GM12878 (cell line): ENCODE measurements around the gene NSL1. TPM values are rescaled to one million over a fixed set of nuclear protein-coding genes. Genes with fewer than 3 reads are reported as not detected.
A peak's percentile ranks its signal among the peaks of the same experiment; 100 is the strongest.

Experiments
- CHD1 ChIP-seq: IDR thresholded peaks from 2 replicates; pipeline ENCODE4 v1.6.1; 2012; ENCODE audit warnings: low read depth, low read length, improper control_type of control experiment
- CHD4 ChIP-seq: fragments of 200-600 bp; sonication (generic); IDR thresholded peaks from 2 replicates; pipeline ENCODE4 v1.6.1; 2016; ENCODE audit warnings: mild to moderate bottlenecking
- FOS ChIP-seq: IDR thresholded peaks from 3 replicates; pipeline ENCODE4 v1.6.1; 2011; ENCODE audit warnings: borderline replicate concordance; ENCODE audit not compliant: insufficient read length; ENCODE audit errors: extremely low read depth
- HDAC2 ChIP-seq: fragments of 200-600 bp; sonication (generic); IDR thresholded peaks from 2 replicates; pipeline ENCODE4 v1.6.1; 2017
- KAT2A ChIP-seq: conservative IDR thresholded peaks from 2 replicates; pipeline ENCODE4 v1.6.1; 2011; ENCODE audit warnings: low read depth, low read length; ENCODE audit not compliant: control insufficient read depth
- KDM1A ChIP-seq: fragments of 200-600 bp; sonication (generic); IDR thresholded peaks from 2 replicates; pipeline ENCODE4 v1.6.1; 2016; ENCODE audit warnings: borderline replicate concordance
- MTA3 ChIP-seq: IDR thresholded peaks from 2 replicates; pipeline ENCODE4 v1.6.1; 2012; ENCODE audit warnings: low read length, inconsistent platforms, borderline replicate concordance
- MYC ChIP-seq: IDR thresholded peaks from 2 replicates; pipeline ENCODE4 v1.6.1; 2011; ENCODE audit warnings: mild to moderate bottlenecking, low read length, moderate library complexity, inconsistent platforms; ENCODE audit not compliant: insufficient read depth, insufficient replicate concordance, insufficient read length, severe bottlenecking
- RELA ChIP-seq: fragments of 450-650 bp; IDR thresholded peaks from 2 replicates; pipeline ENCODE4 v1.8.0; 2014; ENCODE audit warnings: borderline replicate concordance; ENCODE audit not compliant: partially characterized antibody
- SMAD1 ChIP-seq: fragments of 450-650 bp; IDR thresholded peaks from 2 replicates; pipeline ENCODE4 v1.6.1; 2018; ENCODE audit warnings: mild to moderate bottlenecking, low read depth; ENCODE audit not compliant: partially characterized antibody
- SMAD5 ChIP-seq: IDR thresholded peaks from 2 replicates; pipeline ENCODE4 v1.6.1; 2016; ENCODE audit warnings: antibody characterized with exemption, low read depth
- SMC3 ChIP-seq: IDR thresholded peaks from 2 replicates; pipeline ENCODE4 v1.6.1; 2011; ENCODE audit warnings: low read length, improper control_type of control experiment, borderline replicate concordance
- TCF3 ChIP-seq: IDR thresholded peaks from 2 replicates; pipeline ENCODE4 v1.6.1; 2012; ENCODE audit warnings: low read depth, mild to moderate bottlenecking, low read length, borderline replicate concordance; ENCODE audit not compliant: insufficient read depth
- TCF7 ChIP-seq: IDR thresholded peaks from 2 replicates; pipeline ENCODE4 v1.6.1; 2014; ENCODE audit warnings: antibody characterized with exemption, borderline replicate concordance
- WRNIP1 ChIP-seq: IDR thresholded peaks from 2 replicates; pipeline ENCODE4 v1.6.1; 2011; ENCODE audit warnings: low read depth, low read length, improper control_type of control experiment, borderline replicate concordance
- ZZZ3 ChIP-seq: IDR thresholded peaks from 2 replicates; pipeline ENCODE4 v1.6.1; 2011; ENCODE audit warnings: low read depth; ENCODE audit not compliant: control insufficient read depth, insufficient read length
- polyA plus RNA-seq, 11 experiments: library from polyadenylated mRNA; depleted of rRNA in 4 of 11; unstranded in 6 of 11; stranded (reverse) in 5 of 11; fragments of >200 nt; fragmentation: Nextera tagmentation in 4 of 11; fragmentation: Illumina TruSeq in 1 of 11; extraction: Ambion mirVana in 4 of 11; extraction: Trizol in 1 of 11; gene quantifications; 1 replicate in 1 of 11; 2 replicates in 10 of 11; pipeline versions ENCODE4 v1.2.1 to v1.2.3, GENCODE V29; 2011 to 2016; ENCODE audit warnings: inconsistent platforms in 2 of 11, missing spikeins in 2 of 11, low read depth in 1 of 11
- total RNA-seq, 4 experiments: library from RNA; depleted of rRNA in 3 of 4; stranded (reverse); fragments of >200 nt in 3 of 4; fragmentation: Illumina TruSeq in 1 of 4; extraction: Trizol in 1 of 4; gene quantifications; 2 replicates each; pipeline versions ENCODE4 v1.2.1 to v1.2.3, GENCODE V29; 2013 to 2021
- TF ChIP-seq, protein P1 (sequence below): fragments of 450-650 bp; conservative IDR thresholded peaks from 2 replicates; pipeline ENCODE4 v1.6.1; 2017; ENCODE audit warnings: mild to moderate bottlenecking, moderate library complexity
- TF ChIP-seq, protein P2 (sequence below): fragments of 450-650 bp; IDR thresholded peaks from 2 replicates; pipeline ENCODE4 v1.6.1; 2017; ENCODE audit warnings: mild to moderate bottlenecking, low read depth, inconsistent platforms; ENCODE audit not compliant: poor library complexity, severe bottlenecking
- TF ChIP-seq, protein P3 (sequence below): fragments of 450-650 bp; IDR thresholded peaks from 2 replicates; pipeline ENCODE4 v1.6.1; 2016; ENCODE audit warnings: mild to moderate bottlenecking
- TF ChIP-seq, protein P4 (sequence below): IDR thresholded peaks from 2 replicates; pipeline ENCODE4 v1.6.1; 2012; ENCODE audit warnings: low read depth, low read length, improper control_type of control experiment
- TF ChIP-seq, protein P5 (sequence below): IDR thresholded peaks from 2 replicates; pipeline ENCODE4 v1.6.1; 2011; ENCODE audit warnings: borderline replicate concordance, low read depth, mild to moderate bottlenecking, moderate library complexity, low read length; ENCODE audit not compliant: insufficient read depth, poor library complexity, severe bottlenecking

NSL1 gene
- total and polyA plus RNA-seq, 10 of the 15 experiments (the other 5 are each of a cell fraction or from before 2014, with no cell fraction given), result 36.7 to 74.2 (median 46.4) TPM

DNA sequence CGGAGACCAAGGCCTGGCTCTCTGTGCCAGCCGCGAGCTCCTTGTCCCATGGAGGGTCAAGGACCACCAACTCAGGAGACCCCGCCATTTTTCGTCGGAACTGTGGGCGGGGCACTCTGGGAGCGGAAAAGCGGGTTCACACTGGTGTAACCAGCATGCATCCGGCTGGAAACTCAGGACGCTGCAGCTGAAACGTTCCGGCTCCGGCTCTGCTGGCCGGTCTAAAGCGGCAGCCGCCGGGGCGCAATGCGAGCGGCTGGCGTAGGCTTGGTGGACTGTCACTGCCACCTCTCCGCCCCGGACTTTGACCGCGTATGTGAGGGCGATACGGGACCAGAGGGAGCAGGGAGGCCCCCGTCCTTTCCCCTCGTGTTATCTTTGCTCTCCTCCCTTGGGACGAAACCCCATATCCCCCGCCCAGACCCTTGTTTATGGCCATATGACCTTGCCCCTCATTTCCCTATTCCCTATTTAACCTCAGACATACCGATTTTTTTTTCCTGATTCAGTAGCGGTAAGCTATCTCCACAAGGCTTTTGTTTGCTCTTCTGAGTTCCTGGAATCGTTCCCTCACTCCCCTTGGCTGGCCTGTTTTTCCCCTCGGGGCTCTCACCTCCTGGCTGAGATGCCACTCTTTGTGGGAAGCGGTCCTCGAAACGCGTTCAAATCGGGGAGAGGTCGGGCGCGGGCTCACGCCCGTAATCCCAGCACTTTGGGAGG lies at the start of gene NSL1, which contains the start of gene TATDN3 (continued):
- TF ChIP-seq, protein P1, sequence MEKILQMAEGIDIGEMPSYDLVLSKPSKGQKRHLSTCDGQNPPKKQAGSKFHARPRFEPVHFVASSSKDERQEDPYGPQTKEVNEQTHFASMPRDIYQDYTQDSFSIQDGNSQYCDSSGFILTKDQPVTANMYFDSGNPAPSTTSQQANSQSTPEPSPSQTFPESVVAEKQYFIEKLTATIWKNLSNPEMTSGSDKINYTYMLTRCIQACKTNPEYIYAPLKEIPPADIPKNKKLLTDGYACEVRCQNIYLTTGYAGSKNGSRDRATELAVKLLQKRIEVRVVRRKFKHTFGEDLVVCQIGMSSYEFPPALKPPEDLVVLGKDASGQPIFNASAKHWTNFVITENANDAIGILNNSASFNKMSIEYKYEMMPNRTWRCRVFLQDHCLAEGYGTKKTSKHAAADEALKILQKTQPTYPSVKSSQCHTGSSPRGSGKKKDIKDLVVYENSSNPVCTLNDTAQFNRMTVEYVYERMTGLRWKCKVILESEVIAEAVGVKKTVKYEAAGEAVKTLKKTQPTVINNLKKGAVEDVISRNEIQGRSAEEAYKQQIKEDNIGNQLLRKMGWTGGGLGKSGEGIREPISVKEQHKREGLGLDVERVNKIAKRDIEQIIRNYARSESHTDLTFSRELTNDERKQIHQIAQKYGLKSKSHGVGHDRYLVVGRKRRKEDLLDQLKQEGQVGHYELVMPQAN, result peak; percentile 81; the same call in 1 of the 2 replicates
- TF ChIP-seq HDAC2 (no peak), SMAD1 (no peak), KDM1A (no peak), CHD1 (no peak; the same call in 1 of the 2 replicates), ZZZ3 (peak; percentile 70), FOS (no peak), RELA (peak; percentile 94), SMC3 (no peak; the same call in 1 of the 2 replicates), MYC (peak; percentile 61), SMAD5 (peak; percentile 92), TCF3 (0 out of 2 replicates have a peak, but pooled peaks have one; percentile 70), CHD4 (no peak), MTA3 (0 out of 2 replicates have a peak, but pooled peaks have one; percentile 14), WRNIP1 (peak; percentile 91; the same call in 1 of the 2 replicates), KAT2A (no peak), TCF7 (peak; percentile 21; the same call in 1 of the 2 replicates)
- TF ChIP-seq, protein P2, sequence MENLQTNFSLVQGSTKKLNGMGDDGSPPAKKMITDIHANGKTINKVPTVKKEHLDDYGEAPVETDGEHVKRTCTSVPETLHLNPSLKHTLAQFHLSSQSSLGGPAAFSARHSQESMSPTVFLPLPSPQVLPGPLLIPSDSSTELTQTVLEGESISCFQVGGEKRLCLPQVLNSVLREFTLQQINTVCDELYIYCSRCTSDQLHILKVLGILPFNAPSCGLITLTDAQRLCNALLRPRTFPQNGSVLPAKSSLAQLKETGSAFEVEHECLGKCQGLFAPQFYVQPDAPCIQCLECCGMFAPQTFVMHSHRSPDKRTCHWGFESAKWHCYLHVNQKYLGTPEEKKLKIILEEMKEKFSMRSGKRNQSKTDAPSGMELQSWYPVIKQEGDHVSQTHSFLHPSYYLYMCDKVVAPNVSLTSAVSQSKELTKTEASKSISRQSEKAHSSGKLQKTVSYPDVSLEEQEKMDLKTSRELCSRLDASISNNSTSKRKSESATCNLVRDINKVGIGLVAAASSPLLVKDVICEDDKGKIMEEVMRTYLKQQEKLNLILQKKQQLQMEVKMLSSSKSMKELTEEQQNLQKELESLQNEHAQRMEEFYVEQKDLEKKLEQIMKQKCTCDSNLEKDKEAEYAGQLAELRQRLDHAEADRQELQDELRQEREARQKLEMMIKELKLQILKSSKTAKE, result peak; percentile 49
- TF ChIP-seq, protein P3, sequence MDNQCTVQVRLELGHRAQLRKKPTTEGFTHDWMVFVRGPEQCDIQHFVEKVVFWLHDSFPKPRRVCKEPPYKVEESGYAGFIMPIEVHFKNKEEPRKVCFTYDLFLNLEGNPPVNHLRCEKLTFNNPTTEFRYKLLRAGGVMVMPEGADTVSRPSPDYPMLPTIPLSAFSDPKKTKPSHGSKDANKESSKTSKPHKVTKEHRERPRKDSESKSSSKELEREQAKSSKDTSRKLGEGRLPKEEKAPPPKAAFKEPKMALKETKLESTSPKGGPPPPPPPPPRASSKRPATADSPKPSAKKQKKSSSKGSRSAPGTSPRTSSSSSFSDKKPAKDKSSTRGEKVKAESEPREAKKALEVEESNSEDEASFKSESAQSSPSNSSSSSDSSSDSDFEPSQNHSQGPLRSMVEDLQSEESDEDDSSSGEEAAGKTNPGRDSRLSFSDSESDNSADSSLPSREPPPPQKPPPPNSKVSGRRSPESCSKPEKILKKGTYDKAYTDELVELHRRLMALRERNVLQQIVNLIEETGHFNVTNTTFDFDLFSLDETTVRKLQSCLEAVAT, result peak; percentile 75; the same call in 1 of the 2 replicates
- TF ChIP-seq, protein P4, sequence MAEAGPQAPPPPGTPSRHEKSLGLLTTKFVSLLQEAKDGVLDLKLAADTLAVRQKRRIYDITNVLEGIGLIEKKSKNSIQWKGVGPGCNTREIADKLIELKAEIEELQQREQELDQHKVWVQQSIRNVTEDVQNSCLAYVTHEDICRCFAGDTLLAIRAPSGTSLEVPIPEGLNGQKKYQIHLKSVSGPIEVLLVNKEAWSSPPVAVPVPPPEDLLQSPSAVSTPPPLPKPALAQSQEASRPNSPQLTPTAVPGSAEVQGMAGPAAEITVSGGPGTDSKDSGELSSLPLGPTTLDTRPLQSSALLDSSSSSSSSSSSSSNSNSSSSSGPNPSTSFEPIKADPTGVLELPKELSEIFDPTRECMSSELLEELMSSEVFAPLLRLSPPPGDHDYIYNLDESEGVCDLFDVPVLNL, result no peak; the same call in 1 of the 2 replicates
- TF ChIP-seq, protein P5, sequence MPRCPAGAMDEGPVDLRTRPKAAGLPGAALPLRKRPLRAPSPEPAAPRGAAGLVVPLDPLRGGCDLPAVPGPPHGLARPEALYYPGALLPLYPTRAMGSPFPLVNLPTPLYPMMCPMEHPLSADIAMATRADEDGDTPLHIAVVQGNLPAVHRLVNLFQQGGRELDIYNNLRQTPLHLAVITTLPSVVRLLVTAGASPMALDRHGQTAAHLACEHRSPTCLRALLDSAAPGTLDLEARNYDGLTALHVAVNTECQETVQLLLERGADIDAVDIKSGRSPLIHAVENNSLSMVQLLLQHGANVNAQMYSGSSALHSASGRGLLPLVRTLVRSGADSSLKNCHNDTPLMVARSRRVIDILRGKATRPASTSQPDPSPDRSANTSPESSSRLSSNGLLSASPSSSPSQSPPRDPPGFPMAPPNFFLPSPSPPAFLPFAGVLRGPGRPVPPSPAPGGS, result peak; percentile 62
